PC-3 (cell line): Measurements from ENCODE around the gene ABCB10.

ENCODE experiments used
- CTCF ChIP-seq: fragments of 300-600 bp; sonication (generic); conservative IDR thresholded peaks from 2 replicates; pipeline ENCODE4 v1.5.1; 2017; ENCODE audit warnings: antibody characterized with exemption, low read depth, mild to moderate bottlenecking, low read length
- EZH2phosphoT487 ChIP-seq: fragments of 300-600 bp; sonication (generic); IDR thresholded peaks from 2 replicates; pipeline ENCODE4 v1.6.1; 2018; ENCODE audit warnings: mild to moderate bottlenecking, antibody characterized with exemption, low read length, borderline replicate concordance

- TF ChIP-seq EZH2phosphoT487 (no peak), CTCF (no peak)
Measured at GRCh38 chr1:229561141-229561540, 2.6 kb upstream of the ABCB10 start.
